Measurements from ENCODE around the gene BRPF3. TPM values are rescaled to one million over a fixed set of nuclear protein-coding genes. Genes with fewer than 3 reads are reported as not detected.
A peak's percentile ranks its signal among the peaks of the same experiment; 100 is the strongest.
"Not testable (repeated sequence)": the region's sequence is repeated elsewhere in the genome, so short reads cannot be mapped to it uniquely, and the experiment has no call there.

BRPF3 gene
- total and polyA plus RNA-seq, 3 donors from 2014 or later = 70.5 to 104 (median 102) TPM

GRCh38 chr6:36217946-36218345, 21.4 kb downstream of the BRPF3 start:
- no peak overlapping the region for H3K27ac ChIP-seq
- H3K27me3 ChIP-seq = no peaks in the 10 kb centered on the region
- intact Hi-C loops (cut with DNase I; ENCODE audit: low total_unique reads) = no loop called here
- DNase-seq = no peak
- H3K4me1 ChIP-seq = peaks cover 30% of the 10 kb centered on the region
- H3K36me3 ChIP-seq (ENCODE audit: low read depth, missing control alignments) = no peaks in the 10 kb centered on the region
- no peaks in the 10 kb centered on the region for H3K9me3 ChIP-seq
- 92 to 96% methylated on average over 1 of the region's 1 CpG for WGBS, 2 donors
- TF ChIP-seq, protein P1, sequence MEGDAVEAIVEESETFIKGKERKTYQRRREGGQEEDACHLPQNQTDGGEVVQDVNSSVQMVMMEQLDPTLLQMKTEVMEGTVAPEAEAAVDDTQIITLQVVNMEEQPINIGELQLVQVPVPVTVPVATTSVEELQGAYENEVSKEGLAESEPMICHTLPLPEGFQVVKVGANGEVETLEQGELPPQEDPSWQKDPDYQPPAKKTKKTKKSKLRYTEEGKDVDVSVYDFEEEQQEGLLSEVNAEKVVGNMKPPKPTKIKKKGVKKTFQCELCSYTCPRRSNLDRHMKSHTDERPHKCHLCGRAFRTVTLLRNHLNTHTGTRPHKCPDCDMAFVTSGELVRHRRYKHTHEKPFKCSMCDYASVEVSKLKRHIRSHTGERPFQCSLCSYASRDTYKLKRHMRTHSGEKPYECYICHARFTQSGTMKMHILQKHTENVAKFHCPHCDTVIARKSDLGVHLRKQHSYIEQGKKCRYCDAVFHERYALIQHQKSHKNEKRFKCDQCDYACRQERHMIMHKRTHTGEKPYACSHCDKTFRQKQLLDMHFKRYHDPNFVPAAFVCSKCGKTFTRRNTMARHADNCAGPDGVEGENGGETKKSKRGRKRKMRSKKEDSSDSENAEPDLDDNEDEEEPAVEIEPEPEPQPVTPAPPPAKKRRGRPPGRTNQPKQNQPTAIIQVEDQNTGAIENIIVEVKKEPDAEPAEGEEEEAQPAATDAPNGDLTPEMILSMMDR (IDR thresholded peaks at IDR 0.05) = no peak
- no peak for TF ChIP-seq POLR2A (IDR thresholded peaks at IDR 0.05)
- no peak overlapping the region for H3K4me3 ChIP-seq

DNA sequence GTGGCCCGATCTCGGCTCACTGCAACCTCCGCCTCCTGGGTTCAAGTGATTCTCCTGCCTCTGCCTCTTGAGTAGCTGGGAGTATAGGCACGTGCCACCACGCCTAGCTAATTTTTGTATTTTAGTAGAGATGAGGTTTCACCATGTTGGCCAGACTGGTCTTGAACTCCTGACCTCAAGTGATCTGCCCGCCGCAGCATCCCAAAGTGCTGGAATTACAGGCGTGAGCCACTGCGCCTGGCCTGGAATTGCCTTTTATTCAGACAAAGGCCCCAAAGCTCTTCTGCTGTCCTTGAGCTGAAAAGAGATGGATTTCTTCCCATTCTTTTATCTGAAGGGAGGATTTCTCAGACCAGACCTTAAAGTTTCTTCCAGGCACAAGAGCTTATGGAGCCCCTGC, 22.0 kb downstream of the BRPF3 start:
- H3K36me3 ChIP-seq (ENCODE audit: low read depth, missing control alignments); H3K9me3 ChIP-seq; H3K27me3 ChIP-seq; intact Hi-C loops (cut with DNase I; ENCODE audit: low total_unique reads); H3K4me3 ChIP-seq: not testable (repeated sequence)
- WGBS, 2 donors = 38 to 60% methylated on average over 9 of the region's 9 CpGs
- peak; percentile 49 for DNase-seq
- Histone ChIP-seq H3K4me1 (peaks cover 30% of the 10 kb centered on the region), H3K27ac (peak overlapping the region in 1 of 2 donors; percentile 37)

GRCh38 chr6:36219081-36219480, 22.5 kb downstream of the BRPF3 start:
- Histone ChIP-seq H3K4me3 (no peak overlapping the region), H3K9me3 (no peaks in the 10 kb centered on the region), H3K36me3 (ENCODE audit: low read depth, missing control alignments) (no peaks in the 10 kb centered on the region), H3K27ac (peak overlapping the region in 1 of 2 donors; percentile 37), H3K27me3 (no peaks in the 10 kb centered on the region), H3K4me1 (peaks cover 30% of the 10 kb centered on the region)
- WGBS, 2 donors = 49 to 59% methylated on average over 3 of the region's 3 CpGs
- DNase-seq = no peak
- intact Hi-C loops (cut with DNase I; ENCODE audit: low total_unique reads) = no loop called here
- TF ChIP-seq, protein P1 (IDR thresholded peaks at IDR 0.05) = no peak
- no peak for TF ChIP-seq POLR2A (IDR thresholded peaks at IDR 0.05)

DNA sequence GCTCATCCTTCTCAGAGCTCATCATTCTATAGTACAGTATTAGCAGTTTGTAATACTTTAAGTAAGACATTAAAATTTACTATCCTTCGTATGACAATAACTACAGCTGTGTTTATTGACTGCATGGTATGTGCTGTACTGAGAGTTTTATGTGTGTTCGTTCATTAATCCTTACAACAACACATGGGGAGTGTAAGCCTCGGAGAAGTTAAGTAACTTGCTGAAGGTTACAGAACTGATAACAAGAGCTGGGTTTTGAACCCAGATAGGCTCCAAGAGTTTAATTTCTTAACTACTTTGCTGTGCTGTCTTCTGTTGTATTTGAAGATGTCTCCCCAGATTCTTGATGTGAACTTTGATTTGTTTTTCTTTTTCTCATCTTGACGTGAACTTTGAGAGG, 23.7 kb downstream of the BRPF3 start:
- no peak overlapping the region for H3K4me3 ChIP-seq
- H3K27ac ChIP-seq = no peak overlapping the region
- DNase-seq = no peak
- H3K4me1 ChIP-seq = peaks cover 33% of the 10 kb centered on the region
- intact Hi-C loops (cut with DNase I; ENCODE audit: low total_unique reads) = no loop called here
- H3K9me3 ChIP-seq = no peaks in the 10 kb centered on the region
- TF ChIP-seq, protein P1 (IDR thresholded peaks at IDR 0.05) = no peak
- no peak for TF ChIP-seq POLR2A (IDR thresholded peaks at IDR 0.05)
- no peaks in the 10 kb centered on the region for H3K36me3 ChIP-seq (ENCODE audit: low read depth, missing control alignments)
- no peaks in the 10 kb centered on the region for H3K27me3 ChIP-seq
- 62 to 69% methylated on average over 4 of the region's 4 CpGs for WGBS, 2 donors

GRCh38 chr6:36221674-36222073, 25.1 kb downstream of the BRPF3 start:
- intact Hi-C loops (cut with DNase I; ENCODE audit: low total_unique reads) = no loop called here
- WGBS, 2 donors = 60 to 75% methylated on average over 2 of the region's 2 CpGs
- H3K27ac ChIP-seq = no peak overlapping the region
- no peak for DNase-seq
- H3K4me3 ChIP-seq = no peak overlapping the region
- peaks cover 33% of the 10 kb centered on the region for H3K4me1 ChIP-seq
- H3K9me3 ChIP-seq = no peaks in the 10 kb centered on the region
- TF ChIP-seq, protein P1 (IDR thresholded peaks at IDR 0.05) = no peak
- TF ChIP-seq POLR2A (IDR thresholded peaks at IDR 0.05) = no peak
- H3K27me3 ChIP-seq = no peaks in the 10 kb centered on the region
- H3K36me3 ChIP-seq (ENCODE audit: low read depth, missing control alignments) = no peaks in the 10 kb centered on the region
